K562 (cell line): ENCODE data around the gene NTN3. TPM values are rescaled to one million over a fixed set of nuclear protein-coding genes. Genes with fewer than 3 reads are reported as not detected.
A peak's percentile ranks its signal among the peaks of the same experiment; 100 is the strongest.

ENCODE experiments used
- ARID1B ChIP-seq: fragments of 450-650 bp; IDR thresholded peaks from 2 replicates; pipeline ENCODE4 v1.6.1; 2016; ENCODE audit warnings: antibody characterized with exemption, mild to moderate bottlenecking, inconsistent platforms
- BMI1 ChIP-seq: fragments of 150-350 bp; IDR thresholded peaks from 2 replicates; pipeline ENCODE4 v1.6.1; 2014; ENCODE audit warnings: low read length
- CBFA2T3 ChIP-seq: fragments of 450-650 bp; IDR thresholded peaks from 2 replicates; pipeline ENCODE4 v1.6.1; 2017
- DACH1 ChIP-seq: fragments of 450-650 bp; IDR thresholded peaks from 2 replicates; pipeline ENCODE4 v1.6.1; 2018; ENCODE audit not compliant: partially characterized antibody
- EGR1 ChIP-seq: fragments of 450-650 bp; conservative IDR thresholded peaks from 2 replicates; pipeline ENCODE4 v1.6.1; 2017; ENCODE audit warnings: mild to moderate bottlenecking
- ETV1 ChIP-seq: fragments of 450-650 bp; conservative IDR thresholded peaks from 2 replicates; pipeline ENCODE4 v1.6.1; 2016; ENCODE audit warnings: missing genetic modification characterization, control low read depth, low read depth, missing compliant biosample characterization
- FOXA3 ChIP-seq, 2 experiments: fragments of 450-650 bp in 1 of 2; sonication (generic) in 1 of 2; formaldehyde crosslinking; IDR thresholded peaks in 1 of 2; conservative IDR thresholded peaks in 1 of 2; 2 replicates each; pipeline versions ENCODE4 v1.4.0 to v1.8.0; 2020 to 2022; ENCODE audit warnings: mild to moderate bottlenecking in 2 of 2, missing genetic modification reagents in 1 of 2
- HNRNPK ChIP-seq: fragments of 200-400 bp; formaldehyde crosslinking; IDR thresholded peaks from one replicate; pipeline ENCODE4 v1.6.1; 2018; ENCODE audit warnings: mild to moderate bottlenecking, low read depth, low read length; ENCODE audit not compliant: poor library complexity, severe bottlenecking
- HOXB6 ChIP-seq: fragments of 250-450 bp; sonication (Bioruptor Pico); IDR thresholded peaks from 2 replicates; pipeline ENCODE4 v1.5.1; 2022; ENCODE audit warnings: mild to moderate bottlenecking, borderline replicate concordance
- LARP7 ChIP-seq: fragments of 450-650 bp; IDR thresholded peaks from 2 replicates; pipeline ENCODE4 v1.6.1; 2016
- MBD2 ChIP-seq: sonication (generic); IDR thresholded peaks from 2 replicates; pipeline ENCODE4 v1.6.1; 2016; ENCODE audit warnings: low read depth, borderline replicate concordance
- NBN ChIP-seq: fragments of 450-650 bp; IDR thresholded peaks from 2 replicates; pipeline ENCODE4 v1.6.1; 2016; ENCODE audit warnings: low read depth, mild to moderate bottlenecking
- NFATC3 ChIP-seq: fragments of 450-650 bp; IDR thresholded peaks from 2 replicates; pipeline ENCODE4 v1.6.1; 2017; ENCODE audit warnings: mild to moderate bottlenecking
- POLR2AphosphoS2 ChIP-seq: IDR thresholded peaks from 2 replicates; pipeline ENCODE4 v1.6.1; 2012; ENCODE audit warnings: low read length, improper control_type of control experiment
- POLR2H ChIP-seq: IDR thresholded peaks from 2 replicates; pipeline ENCODE4 v1.6.1; 2016; ENCODE audit warnings: missing genetic modification characterization, low read depth, mild to moderate bottlenecking, control low read depth, missing compliant biosample characterization, moderate library complexity
- RCOR1 ChIP-seq, 2 experiments: IDR thresholded peaks; 2 replicates each; pipeline ENCODE4 v1.6.1; 2012; ENCODE audit warnings: low read depth in 2 of 2, low read length in 2 of 2, borderline replicate concordance in 1 of 2, improper control_type of control experiment in 1 of 2
- SMARCA4 ChIP-seq: fragments of 450-650 bp; IDR thresholded peaks from 2 replicates; pipeline ENCODE4 v1.6.1; 2016
- TAF1 ChIP-seq: IDR thresholded peaks from 2 replicates; pipeline ENCODE4 v1.6.1; 2011; ENCODE audit warnings: mild to moderate bottlenecking, low read length, moderate library complexity; ENCODE audit not compliant: insufficient read depth, control insufficient read depth, severe bottlenecking; ENCODE audit errors: extremely low read depth
- TBL1XR1 ChIP-seq, 2 experiments: IDR thresholded peaks; 2 replicates each; pipeline ENCODE4 v1.6.1; 2012; ENCODE audit warnings: improper control_type of control experiment in 2 of 2, low read length in 2 of 2, mild to moderate bottlenecking in 1 of 2
- TEAD1 ChIP-seq, 2 experiments: fragments of 450-650 bp in 1 of 2; sonication (generic) in 1 of 2; formaldehyde crosslinking; IDR thresholded peaks; 2 replicates each; pipeline versions ENCODE4 v1.4.0 to v1.8.0; 2020 to 2022; ENCODE audit warnings: mild to moderate bottlenecking in 2 of 2, missing genetic modification reagents in 1 of 2
- XRCC4 ChIP-seq: IDR thresholded peaks from one replicate; pipeline ENCODE4 v1.6.1; 2011; ENCODE audit not compliant: insufficient read depth, insufficient read length; ENCODE audit errors: extremely low read depth
- ZNF224 ChIP-seq: sonication (generic); formaldehyde crosslinking; IDR thresholded peaks from 2 replicates; pipeline ENCODE4 v1.8.0; 2022; ENCODE audit warnings: mild to moderate bottlenecking, missing genetic modification reagents
- ZNF239 ChIP-seq: fragments of 250-450 bp; sonication (Bioruptor Pico); IDR thresholded peaks from 2 replicates; pipeline ENCODE4 v1.4.0; 2020; ENCODE audit warnings: mild to moderate bottlenecking
- ZNF76 ChIP-seq: fragments of 250-450 bp; sonication (Bioruptor Pico); IDR thresholded peaks from 2 replicates; pipeline ENCODE4 v1.4.0; 2020; ENCODE audit warnings: mild to moderate bottlenecking, moderate library complexity, borderline replicate concordance
- ZNF778 ChIP-seq: fragments of 450-650 bp; formaldehyde crosslinking; IDR thresholded peaks from 2 replicates; pipeline ENCODE4 v1.4.0; 2020; ENCODE audit warnings: mild to moderate bottlenecking, moderate library complexity
- polyA plus RNA-seq, 8 experiments: library from polyadenylated mRNA; depleted of rRNA in 4 of 8; stranded (reverse) in 5 of 8; unstranded in 3 of 8; fragments of >200 nt; fragmentation: Nextera tagmentation in 2 of 8; fragmentation: Illumina TruSeq in 1 of 8; extraction: Ambion mirVana in 2 of 8; extraction: Trizol in 1 of 8; gene quantifications; 2 replicates each; pipeline versions ENCODE4 v1.2.1 to v1.2.3, GENCODE V29; 2011 to 2014; ENCODE audit warnings: inconsistent platforms in 1 of 8, missing spikeins in 1 of 8
- total RNA-seq, 7 experiments: library from RNA; depleted of rRNA in 6 of 7; stranded (reverse); fragments of >200 nt in 6 of 7; fragmentation: Illumina TruSeq in 2 of 7; extraction: Trizol in 2 of 7; gene quantifications; 2 replicates each; pipeline versions ENCODE4 v1.2.1 to v1.2.3, GENCODE V29; 2011 to 2021; ENCODE audit warnings: low replicate concordance in 1 of 7
- TF ChIP-seq, protein P1 (sequence below): sonication (generic); formaldehyde crosslinking; IDR thresholded peaks from 2 replicates; pipeline ENCODE4 v1.5.0; 2020; ENCODE audit warnings: missing genetic modification reagents
- TF ChIP-seq, protein P2 (sequence below): fragments of 450-650 bp; IDR thresholded peaks from 2 replicates; pipeline ENCODE4 v1.6.1; 2016; ENCODE audit warnings: mild to moderate bottlenecking
- TF ChIP-seq, protein P3 (sequence below): fragments of 450-650 bp; conservative IDR thresholded peaks from 2 replicates; pipeline ENCODE4 v1.6.1; 2016; ENCODE audit warnings: missing genetic modification characterization, low read depth, mild to moderate bottlenecking, missing compliant biosample characterization, moderate library complexity

NTN3 gene
- total and polyA plus RNA-seq, 9 of the 15 experiments (the other 6 are each of a cell fraction or from before 2014, with no cell fraction given): not detected

DNA sequence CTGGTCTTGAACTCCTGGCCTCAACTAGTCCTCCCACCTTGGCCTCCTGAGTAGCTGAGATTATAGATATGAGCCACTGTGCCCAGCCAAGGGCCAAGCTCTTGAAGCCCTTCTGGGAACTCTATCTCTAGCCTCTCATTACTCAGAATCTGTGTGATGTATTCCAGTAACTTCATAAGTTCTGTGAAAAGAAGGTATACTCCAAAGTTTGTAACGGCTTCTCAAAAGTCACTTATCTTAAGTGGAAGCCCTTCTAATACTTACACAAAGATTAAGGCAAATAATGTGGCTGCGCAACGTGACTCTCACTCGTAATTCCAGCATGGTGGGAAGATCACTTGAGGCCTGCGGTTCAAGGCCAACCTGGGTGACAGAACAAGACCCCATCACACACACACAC is 23.5 kb downstream of the NTN3 start (continued):
- TF ChIP-seq HOXB6 (CRISPR knock-in tag) (no peak), FOXA3 (CRISPR knock-in tag; conservative IDR thresholded peaks at IDR 0.05 in 1 of 2, IDR thresholded peaks at IDR 0.05 in 1 of 2) (no peak), ZNF239 (CRISPR knock-in tag) (no peak), XRCC4 (no peak), NFATC3 (no peak), ZNF778 (CRISPR knock-in tag) (no peak), HNRNPK (no peak), RCOR1 (IDR thresholded peaks at IDR 0.05; ENCODE audit: borderline replicate concordance in 1 of 2, low read depth in 2 of 2, low read length in 2 of 2) (0 out of 4 replicates have a peak, but pooled peaks of 1 of the 2 experiments have one; percentile 16), LARP7 (no peak), SMARCA4 (0 out of 2 replicates have a peak, but pooled peaks have one; percentile 16), TBL1XR1 (IDR thresholded peaks at IDR 0.05; ENCODE audit: low read length in 2 of 2) (peak in 1 of 2 experiments; percentile 27; a peak in 1 of 4 replicates), POLR2AphosphoS2 (no peak), ZNF224 (no peak), TAF1 (no peak), ARID1B (peak; percentile 43; the same call in 1 of the 2 replicates), DACH1 (no peak), POLR2H (no peak), EGR1 (no peak), CBFA2T3 (0 out of 2 replicates have a peak, but pooled peaks have one; percentile 19), BMI1 (no peak), ETV1 (tag) (no peak), ZNF76 (no peak), NBN (no peak), TEAD1 (CRISPR knock-in tag; IDR thresholded peaks at IDR 0.05) (no peak), MBD2 (no peak)
- TF ChIP-seq, protein P1, sequence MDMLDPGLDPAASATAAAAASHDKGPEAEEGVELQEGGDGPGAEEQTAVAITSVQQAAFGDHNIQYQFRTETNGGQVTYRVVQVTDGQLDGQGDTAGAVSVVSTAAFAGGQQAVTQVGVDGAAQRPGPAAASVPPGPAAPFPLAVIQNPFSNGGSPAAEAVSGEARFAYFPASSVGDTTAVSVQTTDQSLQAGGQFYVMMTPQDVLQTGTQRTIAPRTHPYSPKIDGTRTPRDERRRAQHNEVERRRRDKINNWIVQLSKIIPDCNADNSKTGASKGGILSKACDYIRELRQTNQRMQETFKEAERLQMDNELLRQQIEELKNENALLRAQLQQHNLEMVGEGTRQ (CRISPR knock-in tag): no peak
- TF ChIP-seq, protein P2, sequence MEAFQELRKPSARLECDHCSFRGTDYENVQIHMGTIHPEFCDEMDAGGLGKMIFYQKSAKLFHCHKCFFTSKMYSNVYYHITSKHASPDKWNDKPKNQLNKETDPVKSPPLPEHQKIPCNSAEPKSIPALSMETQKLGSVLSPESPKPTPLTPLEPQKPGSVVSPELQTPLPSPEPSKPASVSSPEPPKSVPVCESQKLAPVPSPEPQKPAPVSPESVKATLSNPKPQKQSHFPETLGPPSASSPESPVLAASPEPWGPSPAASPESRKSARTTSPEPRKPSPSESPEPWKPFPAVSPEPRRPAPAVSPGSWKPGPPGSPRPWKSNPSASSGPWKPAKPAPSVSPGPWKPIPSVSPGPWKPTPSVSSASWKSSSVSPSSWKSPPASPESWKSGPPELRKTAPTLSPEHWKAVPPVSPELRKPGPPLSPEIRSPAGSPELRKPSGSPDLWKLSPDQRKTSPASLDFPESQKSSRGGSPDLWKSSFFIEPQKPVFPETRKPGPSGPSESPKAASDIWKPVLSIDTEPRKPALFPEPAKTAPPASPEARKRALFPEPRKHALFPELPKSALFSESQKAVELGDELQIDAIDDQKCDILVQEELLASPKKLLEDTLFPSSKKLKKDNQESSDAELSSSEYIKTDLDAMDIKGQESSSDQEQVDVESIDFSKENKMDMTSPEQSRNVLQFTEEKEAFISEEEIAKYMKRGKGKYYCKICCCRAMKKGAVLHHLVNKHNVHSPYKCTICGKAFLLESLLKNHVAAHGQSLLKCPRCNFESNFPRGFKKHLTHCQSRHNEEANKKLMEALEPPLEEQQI: no peak
- TF ChIP-seq, protein P3, sequence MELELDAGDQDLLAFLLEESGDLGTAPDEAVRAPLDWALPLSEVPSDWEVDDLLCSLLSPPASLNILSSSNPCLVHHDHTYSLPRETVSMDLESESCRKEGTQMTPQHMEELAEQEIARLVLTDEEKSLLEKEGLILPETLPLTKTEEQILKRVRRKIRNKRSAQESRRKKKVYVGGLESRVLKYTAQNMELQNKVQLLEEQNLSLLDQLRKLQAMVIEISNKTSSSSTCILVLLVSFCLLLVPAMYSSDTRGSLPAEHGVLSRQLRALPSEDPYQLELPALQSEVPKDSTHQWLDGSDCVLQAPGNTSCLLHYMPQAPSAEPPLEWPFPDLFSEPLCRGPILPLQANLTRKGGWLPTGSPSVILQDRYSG (tag): no peak
